HG03280 (cell line): ENCODE results near the gene BCL2L15.
A peak's percentile ranks its signal among the peaks of the same experiment; 100 is the strongest.

Experiments used
- ATAC-seq: cut with Tn5 transposase; IDR thresholded peaks from one replicate; pipeline ENCODE4 v1.9.1; 2021; ENCODE audit warnings: mild to moderate bottlenecking, moderate library complexity; ENCODE audit not compliant: unreplicated experiment

BCL2L15 gene

GRCh38 chr1:113887402-113888175, at the start of gene BCL2L15:
TSS of gene BCL2L15 (minus strand) at chr1:113887581. CDS start at chr1:113887375, 206 bp downstream.
- ATAC-seq: no peak

DNA sequence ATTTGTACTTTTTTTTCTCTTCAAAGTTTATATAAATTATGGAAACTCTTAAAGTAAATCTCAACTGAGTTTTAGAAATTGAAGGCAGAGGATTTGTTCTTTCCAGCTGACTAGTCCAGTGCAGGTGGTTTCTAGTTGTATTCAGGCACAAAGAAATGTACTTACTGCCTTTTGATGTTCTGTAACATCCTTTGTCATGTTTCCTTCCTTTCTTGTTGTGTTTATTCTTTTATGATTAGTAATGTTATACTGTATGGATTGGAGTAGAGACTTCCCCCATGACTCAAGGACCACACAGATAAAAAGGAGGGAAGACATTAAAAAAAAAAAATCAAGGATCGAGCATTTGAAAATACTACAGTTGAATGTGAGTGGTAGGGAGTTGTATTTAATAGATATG, 49.8 kb upstream of the BCL2L15 start:
- no peak for ATAC-seq

- ATAC-seq: no peak
Observed at GRCh38 chr1:113935970-113936369, 48.6 kb upstream of the BCL2L15 start.

DNA sequence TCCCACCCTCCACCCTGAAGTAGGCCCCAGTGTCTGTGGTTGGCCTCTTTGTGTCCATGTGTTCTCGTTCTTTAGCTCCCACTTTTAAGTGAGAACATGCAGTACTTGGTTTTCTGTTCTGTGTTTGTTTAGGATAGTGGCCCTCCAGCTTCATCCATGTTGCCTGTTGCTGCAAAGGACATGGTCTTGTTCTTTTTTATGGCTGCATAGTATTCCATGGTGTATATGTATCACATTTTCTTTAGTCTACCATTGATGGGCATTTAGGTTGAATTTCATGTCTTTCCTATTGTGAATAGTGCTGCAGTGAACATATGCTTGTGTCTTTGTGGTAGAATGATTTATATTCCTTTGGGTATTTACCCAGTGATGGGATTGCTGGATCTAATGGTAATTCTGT, 47.8 kb upstream of the BCL2L15 start:
- ATAC-seq: no peak

DNA sequence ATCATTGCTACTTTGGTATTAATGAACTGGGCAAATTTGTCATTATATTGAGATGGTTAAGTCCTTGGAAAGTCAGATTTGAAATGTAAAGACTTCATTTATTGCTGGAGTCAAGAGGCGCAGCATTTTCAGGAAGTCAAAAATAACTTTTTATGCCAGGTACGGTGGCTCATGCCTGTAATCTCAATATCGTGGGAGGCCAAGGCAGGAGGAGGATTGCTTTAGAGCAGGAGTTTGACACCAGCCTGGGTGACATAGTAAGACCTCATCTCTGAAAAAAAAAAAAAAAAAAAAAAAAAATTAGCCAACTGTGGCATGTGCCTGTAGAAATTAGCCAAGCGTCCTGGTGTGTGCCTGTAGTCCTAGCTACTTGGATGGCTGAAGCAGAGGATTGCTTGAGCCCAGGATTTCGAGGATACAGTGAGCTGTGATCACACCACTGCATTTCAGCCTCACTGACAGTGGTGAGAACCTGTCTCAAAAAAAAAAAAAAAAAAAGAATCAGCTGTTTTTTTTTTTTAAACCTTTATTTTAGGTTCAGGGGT, 47.2 kb upstream of the BCL2L15 start:
- ATAC-seq: no peak

- ATAC-seq: no peak
Observed at GRCh38 chr1:113934006-113934405, 46.6 kb upstream of the BCL2L15 start.

GRCh38 chr1:113931451-113931851, 44.1 kb upstream of the BCL2L15 start:
- ATAC-seq: no peak

GRCh38 chr1:113930499-113931161, 43.2 kb upstream of the BCL2L15 start:
- ATAC-seq: peak; percentile 26

- peak; percentile 31 for ATAC-seq
Observed at GRCh38 chr1:113929750-113930498, 42.5 kb upstream of the BCL2L15 start.

GRCh38 chr1:113928941-113929749, 41.8 kb upstream of the BCL2L15 start, which contains the start of gene HIPK1:
TSS of gene HIPK1 (plus strand) at chr1:113929324.
- peak; percentile 61 for ATAC-seq

DNA sequence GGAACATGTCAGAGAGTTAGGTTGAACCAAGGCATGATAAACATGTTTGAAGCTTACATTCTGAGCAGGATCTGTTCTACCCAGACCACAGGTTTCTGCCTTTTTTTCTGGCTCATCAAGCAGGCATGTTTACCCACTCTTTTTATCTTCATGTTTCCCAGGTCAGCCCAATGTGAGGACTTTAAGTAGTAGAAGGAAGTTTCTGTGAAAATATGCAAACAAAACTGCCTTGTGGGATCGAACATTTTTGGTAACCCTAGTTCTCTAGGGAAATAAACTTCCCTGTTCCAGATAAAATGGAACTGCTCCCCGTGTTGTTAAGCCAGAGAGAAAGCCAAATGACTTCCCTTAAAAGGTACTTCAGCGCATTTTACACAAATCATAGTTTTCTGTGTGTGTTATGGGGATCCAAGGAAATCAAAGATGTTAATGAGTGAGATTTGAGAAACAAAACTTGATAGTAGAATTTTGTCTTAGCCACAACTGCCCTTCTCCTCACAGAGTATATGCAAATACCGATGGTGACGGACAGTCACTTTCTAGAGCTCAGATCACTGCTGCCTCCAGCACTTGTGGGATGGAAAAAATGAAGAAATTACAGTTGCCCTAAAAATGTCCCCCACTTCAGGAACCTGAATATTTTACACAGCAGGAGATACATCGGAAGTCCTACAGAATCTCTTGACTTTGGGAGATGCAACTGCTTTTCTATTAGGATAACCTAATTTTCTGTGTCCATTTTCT, 41.0 kb upstream of the BCL2L15 start:
- ATAC-seq: no peak

DNA sequence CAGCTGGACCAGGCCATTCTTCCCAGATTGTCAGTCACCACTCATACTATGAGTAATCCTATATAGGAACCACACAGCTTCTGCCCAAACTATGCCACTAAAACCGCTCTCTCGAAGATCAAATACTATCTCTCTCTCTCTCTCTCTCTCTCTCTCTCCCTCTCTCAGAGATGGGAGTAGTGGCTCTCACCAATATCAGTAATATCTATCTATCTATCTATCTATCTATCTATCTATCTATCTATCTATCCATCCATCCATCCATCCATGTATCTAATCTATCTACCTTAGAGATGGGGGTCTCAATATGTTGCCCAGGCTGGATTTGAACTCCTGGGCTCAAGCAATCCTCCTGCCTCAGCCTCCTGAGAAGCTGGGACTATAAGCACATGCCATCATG, 37.1 kb upstream of the BCL2L15 start:
- no peak for ATAC-seq

DNA sequence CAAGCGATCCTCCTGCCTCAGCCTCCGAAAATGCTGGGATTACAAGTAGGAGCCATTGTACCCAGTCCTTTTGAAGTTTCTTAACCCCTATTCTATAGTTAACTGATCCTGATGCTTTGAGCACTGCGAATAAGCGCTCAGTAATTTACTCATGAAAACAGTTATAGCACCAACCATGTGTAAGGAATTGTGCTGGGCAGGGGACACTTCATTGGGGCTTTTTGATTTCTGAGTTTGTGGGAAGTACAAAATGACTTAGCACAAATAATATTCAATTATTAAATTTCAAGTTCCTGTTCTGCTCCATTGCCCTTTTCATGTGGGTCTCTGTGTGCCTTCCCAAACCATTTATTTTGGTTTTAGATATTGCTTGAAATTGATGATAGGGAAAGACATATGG, 35.6 kb upstream of the BCL2L15 start:
- ATAC-seq: no peak

GRCh38 chr1:113918243-113918642, 30.9 kb upstream of the BCL2L15 start:
- no peak for ATAC-seq

DNA sequence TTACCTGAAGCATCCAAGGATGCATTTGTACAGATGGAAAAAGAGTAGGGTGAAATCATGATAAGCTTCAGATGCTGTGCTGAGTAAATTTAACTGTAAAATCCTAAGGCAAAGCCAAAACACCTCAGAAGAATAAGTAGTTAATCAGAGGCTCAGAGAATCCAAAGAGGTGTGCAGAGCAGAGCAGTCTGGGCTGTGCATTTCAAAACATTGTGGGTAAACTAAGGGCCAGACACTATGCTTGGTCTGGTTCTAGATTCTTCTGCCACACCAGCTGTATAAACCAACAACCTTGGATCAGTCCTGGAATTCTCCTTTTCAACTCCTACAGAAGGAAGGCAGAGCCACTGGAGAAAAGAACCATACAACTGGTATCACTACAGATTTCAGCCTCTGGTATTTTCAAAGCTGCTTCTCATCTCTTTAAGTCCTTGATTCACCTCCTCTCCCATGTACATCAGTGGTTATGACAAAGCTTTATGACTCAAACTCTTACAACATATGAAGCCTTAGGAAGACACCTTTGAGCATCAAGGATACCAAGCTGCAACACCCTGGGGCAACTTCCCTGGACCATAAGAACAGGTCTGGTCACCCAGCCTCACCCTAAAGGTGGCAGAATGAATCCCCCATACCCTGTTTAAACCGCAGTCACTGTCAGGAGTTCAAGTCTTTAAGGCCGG, 30.2 kb upstream of the BCL2L15 start:
- ATAC-seq: no peak

GRCh38 chr1:113916974-113917373, 29.6 kb upstream of the BCL2L15 start:
- ATAC-seq: no peak

- ATAC-seq: no peak
Observed at GRCh38 chr1:113913887-113914664, 26.7 kb upstream of the BCL2L15 start.

GRCh38 chr1:113913312-113913668, 25.9 kb upstream of the BCL2L15 start:
- ATAC-seq: no peak
